Measurements from ENCODE around the gene UACA.
"Not testable (repeated sequence)": the region's sequence is repeated elsewhere in the genome, so short reads cannot be mapped to it uniquely, and the experiment has no call there.

Gene UACA

DNA sequence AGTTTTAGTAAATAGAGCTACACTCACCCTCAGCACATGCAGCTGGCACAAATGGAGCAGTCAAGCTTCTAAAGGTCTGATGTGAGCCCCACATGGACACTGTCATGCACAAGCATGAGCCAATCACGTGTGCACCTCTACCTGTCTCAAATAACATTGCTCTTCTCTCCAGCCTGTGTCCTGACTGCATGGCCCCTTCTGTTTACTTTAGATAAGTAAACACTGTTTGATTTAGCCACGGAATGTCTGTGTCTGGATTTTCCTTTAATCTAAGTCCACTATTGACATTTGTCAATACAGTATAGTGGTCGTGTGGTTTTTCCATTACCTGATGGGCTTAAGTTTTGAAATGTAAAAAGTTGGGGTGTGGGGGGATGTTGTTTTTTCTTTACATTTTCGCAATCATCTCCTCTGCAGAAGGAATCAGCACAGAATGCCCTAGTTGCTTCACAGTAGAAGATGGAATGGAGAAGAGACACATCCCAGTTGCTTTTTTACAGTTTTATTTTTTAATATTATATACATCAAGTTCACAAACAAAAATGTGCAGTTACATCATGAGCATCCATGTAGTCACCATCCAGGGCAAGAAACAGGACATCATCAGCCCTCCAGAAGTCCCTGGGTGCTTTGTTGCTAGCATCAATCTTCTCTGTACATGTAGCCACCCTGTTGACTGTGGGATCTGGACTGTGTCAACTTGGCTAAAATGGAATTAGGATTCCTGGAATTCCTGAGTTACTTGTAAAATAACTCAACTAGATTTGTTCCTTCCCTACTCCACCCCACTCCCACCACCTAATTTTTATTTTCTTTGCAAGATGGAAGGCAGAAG is 146.1 kb downstream of the UACA start:
- no peak for DNase-seq

DNA sequence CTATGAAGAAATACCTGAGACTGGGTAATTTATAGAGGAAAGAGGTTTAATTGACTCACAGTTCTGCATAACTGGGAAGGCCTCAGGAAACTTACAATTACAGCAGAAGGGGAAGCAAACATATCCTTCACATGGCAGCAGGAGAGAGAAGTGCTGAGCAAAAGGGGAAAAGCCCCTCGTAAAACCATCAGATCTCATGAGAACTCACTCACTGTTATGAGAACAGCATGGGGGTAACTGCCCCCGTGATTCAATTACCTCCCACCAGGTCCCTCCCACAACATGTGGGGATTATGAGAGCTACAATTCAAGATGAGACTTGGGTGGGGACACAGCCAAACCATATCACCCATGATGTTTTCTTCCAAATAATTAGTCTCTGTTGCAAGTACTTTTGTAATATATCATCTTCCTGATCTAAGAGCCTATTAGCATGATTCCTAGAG is 147.0 kb downstream of the UACA start:
- DNase-seq = not testable (repeated sequence)

DNA sequence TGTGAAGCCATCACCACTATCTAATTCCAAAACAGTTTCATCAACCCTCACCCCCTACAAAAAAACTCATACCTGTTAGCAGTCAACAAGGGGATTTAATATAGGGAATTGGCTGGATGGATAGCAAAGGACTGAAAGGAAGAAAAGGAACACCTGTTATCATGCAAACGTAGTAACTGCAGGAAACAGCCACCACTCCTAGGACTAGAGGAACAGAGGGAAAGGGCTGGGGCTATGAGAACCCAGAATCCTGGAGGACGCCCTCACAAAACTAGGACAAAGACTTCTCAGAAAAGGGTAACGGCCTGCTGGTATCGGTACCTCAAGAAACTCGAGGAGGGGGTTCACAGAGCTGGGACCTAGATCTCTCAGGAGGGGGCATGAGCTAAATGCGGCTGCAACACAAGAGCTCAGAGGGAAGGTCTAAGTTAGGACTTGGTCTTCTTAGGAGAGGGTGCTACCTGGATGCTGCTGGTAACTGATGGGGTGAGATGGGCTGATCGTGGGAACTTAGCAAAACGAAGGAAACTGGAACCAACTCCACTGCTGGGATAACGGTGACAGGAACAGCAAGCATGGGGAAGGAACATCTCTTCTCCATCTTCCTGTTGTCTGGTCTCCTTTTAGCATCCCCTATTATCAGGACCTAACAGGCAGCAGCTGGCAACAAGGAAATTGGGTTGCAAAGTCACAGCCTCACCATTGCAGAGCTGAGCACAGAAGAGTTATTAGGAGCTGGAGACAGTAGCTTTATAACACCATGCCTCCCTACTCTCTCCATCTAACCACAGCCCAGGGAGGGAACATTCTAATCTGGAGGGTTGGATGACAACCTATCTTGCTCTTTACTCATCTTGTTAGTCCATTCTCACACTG is 147.7 kb downstream of the UACA start:
- no peak for DNase-seq

DNA sequence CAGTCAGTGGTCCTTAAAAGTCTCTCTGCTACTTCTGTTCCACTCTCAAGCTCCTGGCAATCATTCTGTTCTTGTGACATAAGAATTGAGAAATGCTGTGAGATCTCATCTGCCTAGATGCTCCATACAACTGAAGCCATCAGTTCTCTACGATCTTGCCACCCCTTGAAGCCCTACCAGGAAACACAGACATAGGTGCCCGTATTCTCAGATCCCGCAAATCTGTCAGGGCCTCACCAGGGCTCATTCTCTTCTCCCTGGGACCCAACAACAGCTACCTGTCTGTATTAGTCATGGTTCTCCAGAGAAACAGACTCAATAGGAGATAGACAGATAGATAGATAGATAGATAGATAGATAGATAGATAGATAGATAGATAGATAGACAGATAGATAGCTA is 149.1 kb downstream of the UACA start:
- DNase-seq = no peak

DNA sequence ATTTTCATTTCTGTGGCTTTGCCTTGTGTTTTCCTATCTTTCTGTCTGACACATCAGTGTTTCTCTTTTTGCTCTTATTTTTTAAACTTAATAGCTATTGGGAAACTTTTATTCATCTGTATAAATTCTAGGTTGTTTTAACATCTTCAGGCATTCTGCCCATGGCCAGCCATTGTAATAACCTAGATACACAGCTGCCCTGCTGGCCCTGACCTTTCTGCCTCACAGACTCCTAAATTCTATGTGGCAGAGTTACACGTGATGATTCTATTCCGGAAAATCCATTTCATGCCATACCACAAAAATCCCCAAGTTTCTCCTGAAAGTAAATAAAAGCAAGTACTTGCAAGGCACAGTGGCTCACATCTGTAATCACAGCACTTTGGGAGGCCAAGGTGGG is 150.1 kb downstream of the UACA start:
- DNase-seq = no peak

DNA sequence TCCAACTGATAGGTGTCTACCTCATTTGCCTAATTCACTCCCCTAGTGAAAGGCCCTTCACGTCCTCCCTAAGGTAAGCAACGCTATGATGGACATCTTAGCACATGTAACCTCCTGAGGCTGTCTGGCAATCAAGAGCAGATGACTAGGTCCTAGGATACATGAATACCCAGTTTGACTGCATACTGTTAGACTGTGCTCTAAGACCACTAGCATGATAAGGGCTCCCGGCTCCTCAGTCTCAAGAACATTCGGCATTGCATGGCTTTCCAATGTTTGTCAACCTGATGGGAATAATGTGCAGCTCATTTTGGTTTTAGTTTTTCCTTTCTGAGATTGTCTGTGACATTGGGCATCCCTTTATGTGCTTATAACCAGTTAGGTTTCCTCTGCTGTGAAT is 152.1 kb downstream of the UACA start:
- DNase-seq = no peak

DNA sequence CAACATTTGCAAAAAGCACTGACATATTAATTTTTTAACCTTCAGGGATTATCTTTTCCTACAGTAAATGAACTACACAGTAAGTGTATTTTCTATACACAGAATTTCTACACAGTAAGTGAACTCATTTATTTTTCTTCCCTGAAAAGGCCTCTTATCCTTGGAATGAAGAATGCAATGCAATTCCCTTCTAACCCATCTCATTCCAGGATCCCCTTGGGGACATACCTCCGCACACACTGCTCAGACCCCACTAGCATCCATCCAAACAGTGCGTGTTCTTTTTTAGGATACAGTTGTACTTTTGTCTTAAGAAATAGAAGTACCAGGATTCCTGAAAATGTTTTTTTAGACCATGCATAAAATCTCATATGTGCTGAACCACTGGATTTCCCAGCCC is 152.8 kb downstream of the UACA start:
- no peak for DNase-seq

DNA sequence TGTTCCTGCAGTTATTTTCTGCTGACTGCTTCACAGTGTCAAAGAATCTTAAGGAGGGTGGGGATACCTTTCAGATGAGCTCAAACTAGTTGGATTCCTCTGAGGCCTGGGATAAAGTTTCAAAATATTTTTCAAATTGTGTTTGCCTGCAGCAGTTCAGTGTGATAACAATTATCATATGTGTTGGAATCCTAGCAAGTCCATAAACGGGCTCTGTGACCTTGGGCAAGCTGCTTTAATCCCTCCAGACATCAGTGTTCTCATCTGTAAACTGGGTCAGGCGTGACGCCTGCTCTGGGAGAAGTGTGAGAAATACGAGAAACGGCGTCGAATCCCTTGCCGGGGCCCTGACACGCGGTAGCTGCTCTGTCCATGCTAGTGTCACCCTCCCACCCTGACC is 153.5 kb downstream of the UACA start:
- DNase-seq = no peak

DNA sequence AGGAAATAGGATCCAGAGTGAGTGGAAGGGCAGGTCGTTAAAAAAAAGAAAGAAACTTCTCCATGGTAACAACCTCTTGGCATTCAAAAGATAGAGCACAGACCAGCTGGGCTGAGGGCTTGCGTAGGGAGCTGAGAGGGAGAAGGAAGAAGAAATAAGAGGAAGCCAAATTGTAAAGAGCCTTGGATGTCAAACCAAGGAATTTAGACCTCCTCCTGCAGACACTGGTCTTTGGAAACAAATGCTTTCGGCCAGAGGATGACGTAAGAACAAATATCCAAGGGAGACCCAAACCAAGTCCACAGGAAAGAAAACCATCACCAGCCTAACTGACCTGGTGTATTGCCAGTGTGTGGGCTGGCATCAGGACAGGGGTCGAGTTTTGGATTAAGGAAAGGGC is 155.2 kb downstream of the UACA start:
- DNase-seq = no peak

DNA sequence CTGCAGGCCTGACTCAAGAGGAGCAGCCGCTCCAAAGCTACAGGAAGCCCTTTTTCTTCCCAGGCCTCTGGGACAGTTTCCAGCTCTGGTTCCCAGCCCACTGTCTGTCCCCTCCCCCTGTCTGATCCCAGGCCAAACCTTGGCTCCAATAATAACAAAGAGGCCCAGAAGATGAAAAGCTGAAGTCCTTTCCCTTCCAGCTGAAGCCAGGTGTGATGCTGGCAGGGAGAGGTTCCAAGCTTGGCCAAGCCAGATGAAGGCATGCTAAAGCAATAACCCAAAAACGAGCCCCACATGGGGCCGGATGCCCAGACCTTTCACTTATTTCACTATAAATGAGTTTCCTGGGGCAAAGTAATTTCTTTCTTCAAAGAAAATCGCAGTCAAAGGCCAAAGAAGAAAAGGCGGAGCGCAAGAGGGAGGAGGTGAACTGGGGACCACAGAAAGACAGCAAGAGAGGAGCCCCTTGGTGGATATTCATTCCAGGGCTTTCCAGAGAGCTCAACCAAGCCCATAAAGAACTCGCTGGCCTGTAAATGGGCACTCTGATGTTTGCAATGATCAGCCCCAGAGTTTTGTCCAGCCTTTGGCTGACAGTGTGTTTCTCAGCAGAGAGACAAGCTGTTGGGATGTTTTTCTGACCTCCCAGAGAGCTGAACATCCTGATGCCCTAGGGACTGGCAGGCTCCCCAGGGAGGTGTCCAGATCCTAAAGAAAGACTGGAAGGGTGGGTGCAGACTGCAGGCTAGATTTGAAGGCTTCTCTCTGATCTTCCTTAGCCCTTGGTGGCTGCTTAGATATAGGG is 157.6 kb downstream of the UACA start:
- peak; percentile 65 for DNase-seq

DNA sequence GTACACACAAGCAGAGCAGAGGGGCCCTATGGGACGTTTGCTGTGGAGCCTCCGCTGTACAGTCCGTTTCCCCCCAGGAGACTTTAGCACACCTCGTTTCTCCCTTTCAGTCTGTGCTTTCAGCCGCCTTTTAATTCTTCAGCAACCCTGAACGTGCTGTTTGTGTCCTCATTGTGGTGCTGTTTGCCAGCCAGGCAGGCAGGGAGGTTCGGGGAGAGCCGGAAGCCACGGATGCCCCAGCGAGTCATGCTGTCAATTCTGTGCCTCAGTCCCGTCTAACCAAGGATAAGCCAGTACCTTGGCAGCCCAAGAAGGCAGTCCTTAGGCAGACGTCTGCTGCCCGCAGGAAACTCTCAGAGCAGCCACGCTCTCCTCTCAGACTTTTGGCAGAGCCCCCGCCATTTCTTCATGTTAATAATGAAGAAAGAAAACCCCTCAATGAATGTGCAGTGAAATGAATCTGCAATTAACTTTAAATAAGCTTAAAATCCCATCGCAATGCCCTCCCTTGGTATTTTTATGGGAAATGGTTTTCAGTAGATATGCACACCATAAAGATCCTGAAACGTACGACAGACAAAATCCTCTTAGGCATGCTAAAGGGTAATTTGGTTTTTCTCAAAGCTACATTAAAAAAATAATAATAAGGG is 158.6 kb downstream of the UACA start:
- no peak for DNase-seq

Measured in NCI-H446 treated with DMSO at 0.1 percent for 48 hours (cell line).